Stimulated activated CD8-positive, alpha-beta memory T cell treated with anti-CD3 and anti-CD28 coated beads, Interleukin-7, amount 100 ng/mL, for 24 hours (primary cell): ENCODE data around the gene UCN3.
A peak's percentile ranks its signal among the peaks of the same experiment; 100 is the strongest.
"Not testable (repeated sequence)": the region's sequence is repeated elsewhere in the genome, so short reads cannot be mapped to it uniquely, and the experiment has no call there.

Experiments used
- DNase-seq: peaks from one replicate; pipeline ENCODE4 v3.0.0-alpha.2; 2020; ENCODE audit warnings: low read depth

UCN3 gene

GRCh38 chr10:5410787-5411186 lies 46.0 kb downstream of the UCN3 start:
- not testable (repeated sequence) for DNase-seq

DNA sequence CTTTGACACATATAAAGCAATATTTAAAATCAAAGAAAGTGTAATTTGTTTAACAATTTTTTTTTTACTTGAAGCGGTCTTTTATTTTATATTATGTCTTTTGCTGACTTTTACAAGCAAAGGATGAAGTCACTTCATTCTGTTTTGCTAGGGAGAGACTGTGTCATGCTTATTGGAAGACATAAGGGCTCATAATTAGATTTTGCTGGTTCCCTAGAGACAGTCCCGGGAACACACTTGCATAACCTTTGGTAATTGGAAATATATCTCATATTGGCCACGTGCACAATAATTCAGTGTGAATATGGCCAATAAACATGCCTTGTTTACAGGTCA lies 47.1 kb downstream of the UCN3 start:
- DNase-seq = no peak

GRCh38 chr10:5412277-5412941 lies 47.6 kb downstream of the UCN3 start, which contains the start of gene NET1:
Gene NET1 (plus strand): TSS chr10:5412557. CDS start chr10:5412693, 136 bp downstream.
- peak; percentile 32 for DNase-seq

DNA sequence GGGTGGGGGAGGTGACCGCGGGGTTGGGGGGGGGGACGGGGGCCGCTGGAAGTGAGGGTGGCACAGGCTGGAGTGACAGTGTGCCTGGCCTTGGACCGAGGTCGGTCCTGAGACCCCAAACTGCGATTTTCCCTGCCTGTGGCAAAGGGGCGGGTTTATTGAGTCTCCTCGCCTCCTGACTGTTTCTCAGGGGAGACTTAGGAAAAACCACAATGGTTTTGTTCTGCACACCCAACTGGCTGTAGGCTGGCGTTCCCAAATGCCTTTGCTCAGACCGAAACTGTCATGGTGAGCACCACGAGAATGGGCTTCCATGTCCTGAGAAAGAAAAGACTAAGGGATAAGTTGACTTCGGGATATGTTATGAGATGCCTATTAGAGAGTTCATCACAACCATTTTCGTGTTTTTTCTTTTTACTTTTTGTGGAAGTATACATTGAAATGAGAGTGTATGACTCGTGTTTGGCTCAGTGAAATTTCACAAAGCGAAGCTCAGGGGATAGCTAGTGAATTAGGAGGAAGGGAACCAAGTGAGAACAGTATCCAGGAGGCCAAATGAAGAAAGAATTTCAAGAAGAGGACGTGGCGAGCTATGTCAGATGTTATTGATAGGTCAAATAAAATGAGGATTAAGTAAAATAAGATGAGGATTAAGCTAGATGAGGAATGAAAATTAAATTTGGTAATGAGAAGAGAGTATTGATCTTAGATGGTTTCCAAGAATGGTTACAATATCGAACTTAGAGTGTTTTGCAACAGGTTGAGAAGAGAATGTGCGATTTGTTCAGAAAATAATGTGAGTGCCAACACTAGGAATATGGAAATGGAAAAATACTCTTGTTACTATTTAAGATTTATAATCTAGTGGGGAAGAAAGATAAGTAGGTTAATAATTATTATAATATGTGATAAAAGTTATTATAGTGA lies 48.5 kb downstream of the UCN3 start:
- DNase-seq = no peak

GRCh38 chr10:5416981-5417380 lies 52.2 kb downstream of the UCN3 start:
- DNase-seq = no peak

DNA sequence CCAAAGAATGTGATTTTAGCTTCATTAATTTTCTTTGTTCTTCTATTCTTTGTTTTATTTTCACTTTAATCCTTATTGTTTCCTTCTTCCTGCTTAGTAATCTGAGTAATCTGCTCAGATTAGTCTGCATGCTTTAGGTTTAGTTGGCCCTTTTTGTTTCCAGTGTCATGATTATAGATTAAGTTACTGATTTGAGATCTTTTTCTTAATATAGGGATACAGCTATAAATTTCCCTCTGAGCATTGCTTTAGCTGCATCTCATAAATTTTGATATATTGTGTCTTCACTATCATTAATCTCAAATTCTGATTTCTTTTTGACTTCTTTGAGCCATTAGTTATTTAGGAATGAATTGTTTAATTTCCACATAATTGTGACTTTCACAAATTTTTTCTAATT lies 53.8 kb downstream of the UCN3 start:
- DNase-seq = no peak

DNA sequence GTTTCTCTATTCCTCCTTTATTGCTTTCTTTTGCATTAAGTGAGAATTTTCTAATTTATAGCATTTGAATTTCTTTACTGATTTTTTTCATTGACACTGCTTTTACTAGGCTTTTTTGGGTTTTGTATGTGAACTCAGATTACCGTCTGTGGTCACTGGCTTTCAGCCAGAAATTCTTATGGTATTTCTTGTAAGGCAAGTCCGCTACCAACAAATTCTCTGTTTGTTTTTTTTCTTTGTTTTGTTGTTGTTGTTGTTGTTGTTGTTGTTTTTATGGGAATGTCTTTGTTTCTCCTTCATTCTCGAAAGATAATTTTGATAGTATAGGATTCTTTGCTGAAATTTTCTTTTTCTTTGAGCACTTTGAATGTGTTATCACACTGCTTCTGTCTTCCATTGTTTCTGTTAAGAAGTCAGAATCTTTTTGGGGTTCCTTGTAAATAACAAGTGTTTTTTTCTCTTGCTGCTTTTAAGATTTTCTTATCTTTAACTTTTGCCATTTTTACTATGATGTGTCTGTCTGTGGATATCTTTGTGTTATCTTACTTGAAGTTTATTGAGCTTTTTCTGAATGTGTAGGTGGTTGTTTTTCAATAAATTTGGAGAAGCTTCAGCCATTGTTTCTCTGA lies 54.8 kb downstream of the UCN3 start:
- no peak for DNase-seq

DNA sequence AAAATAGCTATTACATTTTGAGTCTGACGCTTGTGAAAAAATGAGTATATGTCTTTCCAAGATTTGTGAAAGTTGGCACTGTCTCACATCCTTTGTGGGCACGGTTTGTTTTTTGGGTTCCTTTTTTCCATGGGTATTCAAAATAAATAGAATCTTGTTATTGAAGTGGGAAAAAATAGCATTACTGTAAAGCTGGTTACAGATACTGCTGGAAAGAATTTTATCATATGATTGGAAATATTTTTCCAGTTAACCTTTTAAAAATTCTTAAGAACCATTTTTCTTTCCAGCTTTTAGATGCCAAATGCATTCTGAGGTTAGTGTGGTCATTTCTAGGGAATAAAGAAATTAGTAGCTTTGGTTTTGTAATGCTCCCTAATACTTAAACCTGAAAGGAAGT lies 59.0 kb downstream of the UCN3 start:
- DNase-seq = no peak
